Hepatocyte (in vitro differentiated cells): ENCODE data around the gene HSPA1A. TPM values are rescaled to one million over a fixed set of nuclear protein-coding genes. Genes with fewer than 3 reads are reported as not detected.

Experiments used
- DNase-seq: peaks from one replicate; pipeline ENCODE4 v3.0.0-alpha.2; 2016; ENCODE audit warnings: low spot score
- H2AFZ ChIP-seq: fragments of 200-600 bp; sonication (generic); 2 replicates; pipeline ENCODE4 v1.6.0; 2016; ENCODE audit warnings: antibody characterized with exemption, mild to moderate bottlenecking
- H3K27ac ChIP-seq: fragments of 200-600 bp; sonication (generic); 2 replicates; pipeline ENCODE4 v1.5.1; 2016; ENCODE audit warnings: mild to moderate bottlenecking
- H3K27me3 ChIP-seq: fragments of 200-600 bp; sonication (generic); 2 replicates; pipeline ENCODE4 v1.6.1; 2016
- H3K36me3 ChIP-seq: fragments of 200-600 bp; sonication (generic); replicated peaks from 2 replicates; pipeline ENCODE4 v1.5.1; 2016; ENCODE audit warnings: low read depth; ENCODE audit not compliant: insufficient read depth
- H3K4me1 ChIP-seq: fragments of 200-600 bp; sonication (generic); 2 replicates; pipeline ENCODE4 v1.5.1; 2016; ENCODE audit warnings: mild to moderate bottlenecking, moderate library complexity; ENCODE audit not compliant: insufficient read depth
- H3K4me2 ChIP-seq: fragments of 200-600 bp; sonication (generic); 2 replicates; pipeline ENCODE4 v1.6.0; 2016
- H3K4me3 ChIP-seq: fragments of 200-600 bp; sonication (generic); 2 replicates; pipeline ENCODE4 v1.5.1; 2016; ENCODE audit warnings: mild to moderate bottlenecking
- H3K79me2 ChIP-seq: fragments of 200-600 bp; sonication (generic); 2 replicates; pipeline ENCODE4 v1.6.0; 2017; ENCODE audit warnings: mild to moderate bottlenecking
- H3K9me2 ChIP-seq: fragments of 200-600 bp; sonication (generic); replicated peaks from 2 replicates; pipeline ENCODE4 v1.6.0; 2017; ENCODE audit warnings: mild to moderate bottlenecking; ENCODE audit not compliant: insufficient read depth
- H3K9me3 ChIP-seq: fragments of 200-600 bp; sonication (generic); 2 replicates; pipeline ENCODE4 v1.5.1; 2016; ENCODE audit warnings: low read depth, mild to moderate bottlenecking
- H4K20me1 ChIP-seq: fragments of 200-600 bp; sonication (generic); 2 replicates; pipeline ENCODE4 v1.6.0; 2016; ENCODE audit warnings: mild to moderate bottlenecking; ENCODE audit not compliant: insufficient read depth, poor library complexity, severe bottlenecking
- EZH2 ChIP-seq: fragments of 200-600 bp; sonication (generic); IDR thresholded peaks from 2 replicates; pipeline ENCODE4 v1.6.1; 2016; ENCODE audit warnings: antibody characterized with exemption, mild to moderate bottlenecking, borderline replicate concordance
- EZH2phosphoT487 ChIP-seq: fragments of 200-600 bp; sonication (generic); IDR thresholded peaks from one replicate; pipeline ENCODE4 v1.6.1; 2018; ENCODE audit warnings: antibody characterized with exemption, mild to moderate bottlenecking, low read depth, moderate library complexity; ENCODE audit not compliant: unreplicated experiment, severe bottlenecking
- WGBS: methylation state at CpG from one replicate; pipeline ENCODE4 v1.1.6; 2016; ENCODE audit warnings: low lambda C conversion rate; ENCODE audit errors: missing lambda C conversion rate; 5-methylcytosine and 5-hydroxymethylcytosine counted together
- polyA plus RNA-seq: library from polyadenylated mRNA; unstranded; fragments of >200 nt; fragmentation: Nextera tagmentation; extraction: Ambion mirVana; gene quantifications from 2 replicates; pipeline ENCODE4 v1.2.1, GENCODE V29; 2016
- total RNA-seq: library from RNA; depleted of rRNA; stranded (reverse); fragments of >200 nt; gene quantifications from 2 replicates; pipeline ENCODE4 v1.2.3, GENCODE V29; 2014
- TF ChIP-seq, protein P1 (sequence below): fragments of 200-600 bp; sonication (generic); IDR thresholded peaks from 2 replicates; pipeline ENCODE4 v1.5.1; 2016; ENCODE audit warnings: antibody characterized with exemption, mild to moderate bottlenecking; ENCODE audit not compliant: poor library complexity

Gene HSPA1A
- total and polyA plus RNA-seq, 2 experiments from 2014 or later: 82.2 to 83.3 TPM

DNA sequence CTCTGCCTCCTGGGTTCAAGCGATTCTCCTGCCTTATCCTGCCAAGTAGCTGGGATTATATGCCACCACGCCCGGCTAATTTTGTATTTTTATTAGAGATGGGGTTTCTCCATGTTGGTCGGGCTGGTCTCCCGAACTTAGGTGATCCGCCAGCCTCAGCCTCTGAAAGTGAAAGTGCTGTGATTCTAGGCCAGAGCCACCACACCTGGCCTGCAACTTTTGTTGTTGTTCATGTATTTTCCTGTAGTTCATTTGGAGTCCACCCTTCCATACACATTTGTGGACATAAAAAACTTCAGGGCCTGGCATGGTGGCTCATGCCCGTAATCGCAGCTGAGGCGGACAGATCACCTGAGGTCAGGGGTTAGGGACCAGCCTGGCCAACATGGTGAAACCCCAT, 26.7 kb downstream of the HSPA1A start:
- Histone ChIP-seq H2AFZ (no peak overlapping the region), H3K4me1 (peaks cover 10% of the 10 kb centered on the region), H3K4me3 (no peak overlapping the region), H4K20me1 (peaks cover 22% of the 10 kb centered on the region), H3K36me3 (no peaks in the 10 kb centered on the region), H3K9me3 (no peaks in the 10 kb centered on the region), H3K27ac (no peak overlapping the region), H3K27me3 (no peaks in the 10 kb centered on the region), H3K9me2 (no peaks in the 10 kb centered on the region), H3K4me2 (no peak overlapping the region), H3K79me2 (peaks cover 21% of the 10 kb centered on the region)
- 93% methylated on average over 9 of the region's 9 CpGs for WGBS
- DNase-seq: no peak
- TF ChIP-seq, protein P1, sequence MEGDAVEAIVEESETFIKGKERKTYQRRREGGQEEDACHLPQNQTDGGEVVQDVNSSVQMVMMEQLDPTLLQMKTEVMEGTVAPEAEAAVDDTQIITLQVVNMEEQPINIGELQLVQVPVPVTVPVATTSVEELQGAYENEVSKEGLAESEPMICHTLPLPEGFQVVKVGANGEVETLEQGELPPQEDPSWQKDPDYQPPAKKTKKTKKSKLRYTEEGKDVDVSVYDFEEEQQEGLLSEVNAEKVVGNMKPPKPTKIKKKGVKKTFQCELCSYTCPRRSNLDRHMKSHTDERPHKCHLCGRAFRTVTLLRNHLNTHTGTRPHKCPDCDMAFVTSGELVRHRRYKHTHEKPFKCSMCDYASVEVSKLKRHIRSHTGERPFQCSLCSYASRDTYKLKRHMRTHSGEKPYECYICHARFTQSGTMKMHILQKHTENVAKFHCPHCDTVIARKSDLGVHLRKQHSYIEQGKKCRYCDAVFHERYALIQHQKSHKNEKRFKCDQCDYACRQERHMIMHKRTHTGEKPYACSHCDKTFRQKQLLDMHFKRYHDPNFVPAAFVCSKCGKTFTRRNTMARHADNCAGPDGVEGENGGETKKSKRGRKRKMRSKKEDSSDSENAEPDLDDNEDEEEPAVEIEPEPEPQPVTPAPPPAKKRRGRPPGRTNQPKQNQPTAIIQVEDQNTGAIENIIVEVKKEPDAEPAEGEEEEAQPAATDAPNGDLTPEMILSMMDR: no peak

DNA sequence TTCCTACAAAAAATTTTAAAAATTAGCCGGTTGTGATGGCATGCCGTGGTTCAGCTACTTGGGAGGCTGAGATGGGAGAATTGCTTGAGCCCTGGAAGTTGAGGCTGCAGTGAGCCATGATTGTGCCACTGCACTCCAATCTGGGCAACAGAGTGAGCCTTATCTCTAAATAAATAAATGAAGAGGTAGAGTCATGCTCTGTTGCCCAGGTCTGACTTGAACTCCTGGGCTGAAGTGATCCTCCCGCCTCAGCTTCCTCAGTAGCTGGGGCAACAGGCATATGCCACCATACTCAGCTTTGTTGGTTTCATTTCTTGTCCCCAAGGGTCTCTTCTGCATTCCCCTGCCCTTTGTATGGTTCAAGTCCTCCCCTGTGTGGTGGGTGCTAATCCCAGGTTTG, 29.2 kb downstream of the HSPA1A start:
- H3K27ac ChIP-seq: no peak overlapping the region
- H2AFZ ChIP-seq: no peak overlapping the region
- H4K20me1 ChIP-seq: no peaks in the 10 kb centered on the region
- H3K9me3 ChIP-seq: no peaks in the 10 kb centered on the region
- H3K27me3 ChIP-seq: no peaks in the 10 kb centered on the region
- H3K4me1 ChIP-seq: no peaks in the 10 kb centered on the region
- no peaks in the 10 kb centered on the region for H3K79me2 ChIP-seq
- 96% methylated on average over 3 of the region's 3 CpGs for WGBS
- TF ChIP-seq EZH2: no peak
- TF ChIP-seq, protein P1: no peak
- no peak for TF ChIP-seq EZH2phosphoT487
- DNase-seq: no peak
- H3K4me3 ChIP-seq: no peak overlapping the region
- H3K9me2 ChIP-seq: no peaks in the 10 kb centered on the region
- H3K36me3 ChIP-seq: no peaks in the 10 kb centered on the region
- H3K4me2 ChIP-seq: no peak overlapping the region

DNA sequence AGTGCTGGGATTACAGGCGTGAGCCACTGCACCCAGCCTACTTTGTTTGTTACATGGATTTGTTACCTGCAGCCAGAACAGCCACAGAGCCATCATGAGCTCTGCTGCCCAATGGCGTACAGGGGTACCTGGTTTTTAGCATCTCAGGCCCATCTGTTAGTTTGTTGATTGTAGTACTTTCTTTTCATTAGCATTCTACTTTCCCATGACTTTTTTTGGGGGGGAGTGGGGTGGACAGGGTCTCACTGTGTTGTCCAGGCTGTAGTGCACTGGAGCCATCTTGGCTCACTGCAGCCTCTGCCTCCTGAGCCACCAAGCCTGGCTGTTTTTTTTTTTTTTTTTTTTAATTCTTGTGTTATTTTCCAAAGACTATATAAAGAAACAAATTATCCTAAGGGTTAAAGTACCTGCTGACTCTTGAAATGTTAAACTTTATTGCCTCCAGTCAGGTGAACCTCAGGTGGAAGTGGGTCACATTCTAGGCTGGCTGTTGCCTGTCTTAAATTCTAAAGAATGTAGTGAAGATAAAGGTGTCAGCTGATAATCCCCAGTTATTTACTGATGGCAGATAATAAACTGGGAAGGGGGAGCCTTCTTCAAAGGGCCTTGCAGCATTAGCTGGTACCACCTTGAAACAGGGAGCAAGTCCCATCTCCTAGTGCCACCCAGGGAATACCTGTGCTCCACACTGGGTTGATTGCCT, 32.1 kb downstream of the HSPA1A start:
- Histone ChIP-seq H3K4me2 (no peak overlapping the region), H2AFZ (no peak overlapping the region)
- WGBS: 83% methylated on average over 2 of the region's 2 CpGs

More for the DNA sequence above, 32.1 kb downstream of the HSPA1A start:
- Histone ChIP-seq H3K9me3 (no peaks in the 10 kb centered on the region), H3K27ac (peak overlapping the region; percentile 82), H3K9me2 (no peaks in the 10 kb centered on the region), H3K4me3 (no peak overlapping the region), H3K36me3 (no peaks in the 10 kb centered on the region), H4K20me1 (no peaks in the 10 kb centered on the region), H3K4me1 (peaks cover 8% of the 10 kb centered on the region), H3K79me2 (no peaks in the 10 kb centered on the region), H3K27me3 (no peaks in the 10 kb centered on the region)
- TF ChIP-seq EZH2phosphoT487 (no peak), EZH2 (no peak)
- TF ChIP-seq, protein P1: no peak
- peak; percentile 54 for DNase-seq
